ENCODE measurements around the gene MKNK1.

The MKNK1 gene

GRCh38 chr1:46615088-46615487 lies 11.0 kb upstream of the MKNK1 start:
- Mint-ChIP-seq H3K4me1 (ENCODE audit: low read depth) (peaks cover 92% of the 10 kb centered on the region), H3K4me3 (peak overlapping the region; percentile 85), H3K27me3 (no peaks in the 10 kb centered on the region), H3K27ac (peak overlapping the region; percentile 92), H3K36me3 (ENCODE audit: low read depth) (peaks cover 63% of the 10 kb centered on the region), H3K9me3 (no peaks in the 10 kb centered on the region)
- intact Hi-C loops (cut with micrococcal nuclease): loop anchor here (5.0 to 10.0 kb wide), 2 partner anchors 33 to 50 kb away; partner anchors contain the start of gene ATPAF1

- no peaks in the 10 kb centered on the region for H3K9me3 Mint-ChIP-seq
- H3K36me3 Mint-ChIP-seq (ENCODE audit: low read depth): peaks cover 68% of the 10 kb centered on the region
- H3K27me3 Mint-ChIP-seq: no peaks in the 10 kb centered on the region
- H3K4me1 Mint-ChIP-seq (ENCODE audit: low read depth): peaks cover 92% of the 10 kb centered on the region
- peak overlapping the region; percentile 85 for H3K4me3 Mint-ChIP-seq
- intact Hi-C loops (cut with micrococcal nuclease): loop anchor here (10.0 kb wide), 1 partner anchor 50 kb away; the partner anchor contains the start of gene ATPAF1
- peak overlapping the region; percentile 92 for H3K27ac Mint-ChIP-seq
These were observed 10.5 kb upstream of the MKNK1 start for GRCh38 chr1:46614604-46614984.

GRCh38 chr1:46613661-46614603 lies 9.9 kb upstream of the MKNK1 start:
- Mint-ChIP-seq H3K4me1 (ENCODE audit: low read depth) (peaks cover 92% of the 10 kb centered on the region), H3K27ac (peak overlapping the region; percentile 92), H3K27me3 (no peaks in the 10 kb centered on the region), H3K9me3 (no peaks in the 10 kb centered on the region), H3K36me3 (ENCODE audit: low read depth) (peaks cover 74% of the 10 kb centered on the region), H3K4me3 (peak overlapping the region; percentile 85)
- intact Hi-C loops (cut with micrococcal nuclease): loop anchor here (10.0 kb wide), 1 partner anchor 51 kb away; the partner anchor contains the start of gene ATPAF1

- H3K36me3 Mint-ChIP-seq (ENCODE audit: low read depth): peaks cover 83% of the 10 kb centered on the region
- no peaks in the 10 kb centered on the region for H3K9me3 Mint-ChIP-seq
- peaks cover 92% of the 10 kb centered on the region for H3K4me1 Mint-ChIP-seq (ENCODE audit: low read depth)
- intact Hi-C loops (cut with micrococcal nuclease): loop anchor here (10.0 kb wide), 1 partner anchor 52 kb away; the partner anchor contains the start of gene ATPAF1
- H3K27ac Mint-ChIP-seq: peak overlapping the region; percentile 92
- H3K4me3 Mint-ChIP-seq: peak overlapping the region; percentile 85
- no peaks in the 10 kb centered on the region for H3K27me3 Mint-ChIP-seq
These were observed 9.0 kb upstream of the MKNK1 start for GRCh38 chr1:46612937-46613660.

- Mint-ChIP-seq H3K9me3 (no peaks in the 10 kb centered on the region), H3K27ac (peak overlapping the region; percentile 92), H3K27me3 (no peaks in the 10 kb centered on the region), H3K36me3 (ENCODE audit: low read depth) (peaks cover 93% of the 10 kb centered on the region), H3K4me1 (ENCODE audit: low read depth) (peaks cover 88% of the 10 kb centered on the region), H3K4me3 (peak overlapping the region; percentile 74)
- intact Hi-C loops (cut with micrococcal nuclease): loop anchor here (10.0 kb wide), 1 partner anchor 53 kb away; the partner anchor contains the start of gene ATPAF1
These were observed 7.7 kb upstream of the MKNK1 start for GRCh38 chr1:46611691-46612221.

- intact Hi-C loops (cut with micrococcal nuclease): no loop called here
- Mint-ChIP-seq H3K27me3 (no peaks in the 10 kb centered on the region), H3K36me3 (ENCODE audit: low read depth) (peaks cover 83% of the 10 kb centered on the region), H3K4me3 (no peak overlapping the region), H3K4me1 (ENCODE audit: low read depth) (peaks cover 80% of the 10 kb centered on the region), H3K27ac (no peak overlapping the region), H3K9me3 (no peaks in the 10 kb centered on the region)
These were observed 3.5 kb upstream of the MKNK1 start for GRCh38 chr1:46607345-46608130.

GRCh38 chr1:46606255-46606965 lies 2.3 kb upstream of the MKNK1 start:
- Mint-ChIP-seq H3K36me3 (ENCODE audit: low read depth) (peaks cover 83% of the 10 kb centered on the region), H3K27ac (peak overlapping the region; percentile 96), H3K27me3 (no peaks in the 10 kb centered on the region), H3K9me3 (no peaks in the 10 kb centered on the region), H3K4me3 (no peak overlapping the region), H3K4me1 (ENCODE audit: low read depth) (peaks cover 80% of the 10 kb centered on the region)
- intact Hi-C loops (cut with micrococcal nuclease): no loop called here

GRCh38 chr1:46605232-46605631 lies 1.2 kb upstream of the MKNK1 start:
- no peaks in the 10 kb centered on the region for H3K27me3 Mint-ChIP-seq
- intact Hi-C loops (cut with micrococcal nuclease): no loop called here
- H3K36me3 Mint-ChIP-seq (ENCODE audit: low read depth): peaks cover 83% of the 10 kb centered on the region
- no peak overlapping the region for H3K4me3 Mint-ChIP-seq
- peaks cover 80% of the 10 kb centered on the region for H3K4me1 Mint-ChIP-seq (ENCODE audit: low read depth)
- H3K27ac Mint-ChIP-seq: peak overlapping the region; percentile 96
- no peaks in the 10 kb centered on the region for H3K9me3 Mint-ChIP-seq

GRCh38 chr1:46603481-46603857 lies 599 bp downstream of the MKNK1 start:
- Mint-ChIP-seq H3K4me1 (ENCODE audit: low read depth) (peaks cover 78% of the 10 kb centered on the region), H3K27me3 (no peaks in the 10 kb centered on the region)

GRCh38 chr1:46601257-46602007 lies 2.6 kb downstream of the MKNK1 start:
- intact Hi-C loops (cut with micrococcal nuclease): no loop called here
- Mint-ChIP-seq H3K36me3 (ENCODE audit: low read depth) (peaks cover 78% of the 10 kb centered on the region), H3K4me3 (peak overlapping the region; percentile 93), H3K27ac (peak overlapping the region; percentile 66), H3K9me3 (no peaks in the 10 kb centered on the region), H3K4me1 (ENCODE audit: low read depth) (peaks cover 82% of the 10 kb centered on the region), H3K27me3 (no peaks in the 10 kb centered on the region)

More at GRCh38 chr1:46603481-46603857, 599 bp downstream of the MKNK1 start:
- H3K4me3 Mint-ChIP-seq: peak overlapping the region; percentile 93
- H3K36me3 Mint-ChIP-seq (ENCODE audit: low read depth): peaks cover 79% of the 10 kb centered on the region
- intact Hi-C loops (cut with micrococcal nuclease): no loop called here
- peak overlapping the region; percentile 96 for H3K27ac Mint-ChIP-seq
- H3K9me3 Mint-ChIP-seq: no peaks in the 10 kb centered on the region

- peaks cover 78% of the 10 kb centered on the region for H3K36me3 Mint-ChIP-seq (ENCODE audit: low read depth)
- peak overlapping the region; percentile 93 for H3K4me3 Mint-ChIP-seq
- H3K27ac Mint-ChIP-seq: peak overlapping the region; percentile 66
- intact Hi-C loops (cut with micrococcal nuclease): no loop called here
- peaks cover 88% of the 10 kb centered on the region for H3K4me1 Mint-ChIP-seq (ENCODE audit: low read depth)
- H3K27me3 Mint-ChIP-seq: no peaks in the 10 kb centered on the region
- no peaks in the 10 kb centered on the region for H3K9me3 Mint-ChIP-seq
These were observed 4.8 kb downstream of the MKNK1 start for GRCh38 chr1:46599059-46599970.

Data from dendritic cell treated with granulocyte-macrophage colony-stimulating factor and Interleukin-4, amounts not matched to agents 40 ng/mL and 50 ng/mL, for 4 days (primary cell).